ENCODE data around the gene UVSSA.

DNA sequence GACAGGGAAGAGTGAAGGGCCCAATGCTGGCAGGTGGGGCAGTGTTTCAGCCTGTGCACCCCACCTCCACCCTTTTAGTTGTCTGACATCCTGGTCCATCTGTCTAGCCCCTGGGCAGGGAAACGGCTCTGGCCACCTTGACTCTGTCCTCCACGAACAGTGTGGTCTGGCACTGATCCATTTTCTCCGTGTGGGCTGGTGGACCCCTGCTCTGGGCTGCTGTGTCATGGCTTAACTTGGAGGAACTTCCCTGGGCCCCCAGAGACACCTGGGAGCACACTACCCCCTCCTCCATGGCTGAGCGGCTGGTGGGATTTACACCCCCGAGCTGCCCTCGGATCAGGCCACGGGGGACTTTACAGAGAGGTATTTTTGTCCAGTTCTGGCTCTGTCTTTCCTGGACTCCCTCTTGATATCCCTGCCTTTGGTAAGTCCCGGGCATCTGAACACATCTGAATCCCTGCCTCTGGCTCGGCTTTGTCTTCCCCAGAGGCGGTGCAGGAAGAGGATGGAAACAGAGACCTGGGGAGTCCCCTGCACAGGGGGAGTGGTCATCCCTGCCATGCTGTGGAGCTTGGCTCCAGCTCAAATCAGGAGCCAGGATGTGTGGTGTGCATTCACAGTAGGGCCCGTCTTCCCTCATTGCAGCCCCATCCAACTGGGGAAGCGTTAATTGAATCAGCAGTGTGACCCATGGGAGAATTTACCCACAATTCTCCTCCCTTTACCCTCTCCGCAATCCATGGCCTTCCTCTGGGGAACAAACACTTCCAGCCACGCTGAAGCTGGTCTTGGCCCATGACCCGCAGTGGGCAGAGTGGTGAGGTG is 65.6 kb downstream of the UVSSA start:
- TF ChIP-seq POLR2A (IDR thresholded peaks at IDR 0.05) (no peak), CTCF (IDR thresholded peaks at IDR 0.05) (no peak)

Measured in body of pancreas (tissue), 4 donors.